ENCODE data around the gene KMO. TPM values are rescaled to one million over a fixed set of nuclear protein-coding genes. Genes with fewer than 3 reads are reported as not detected.
A peak's percentile ranks its signal among the peaks of the same experiment; 100 is the strongest.

Gene KMO
- total RNA-seq (2021): not detected in 2 replicates
- long read RNA-seq: 0 reads

DNA sequence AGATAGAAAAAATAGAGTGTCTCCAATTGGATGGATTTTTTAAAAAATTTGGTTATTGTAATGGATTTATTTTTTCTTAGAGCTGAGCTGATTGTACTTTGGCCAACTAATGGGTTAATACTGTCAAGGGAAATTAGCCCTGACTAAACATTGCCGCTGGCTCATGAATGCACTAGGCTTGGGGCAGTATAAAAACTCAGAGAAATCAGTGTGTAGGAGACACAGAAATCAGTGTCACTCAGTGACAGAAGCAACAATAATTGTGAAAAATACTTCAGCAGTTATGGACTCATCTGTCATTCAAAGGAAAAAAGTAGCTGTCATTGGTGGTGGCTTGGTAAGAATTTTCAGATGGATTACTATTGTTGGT is at the start of gene KMO:
TSS of gene KMO (plus strand) at position 217 of the 370 bp plus-strand sequence. CDS start at position 284, 67 bp downstream.
- no peak within 1 kb of the TSS for H3K18ac ChIP-seq (ENCODE audit: insufficient read length, low read depth, low read length)
- H3K27me3 Mint-ChIP-seq (ENCODE audit: low read depth): no peaks in the 10 kb centered on the region
- no peak within 1 kb of the TSS for H3K9ac ChIP-seq (ENCODE audit: extremely low read depth, insufficient read length, low read length)
- no peak within 1 kb of the TSS for H2BK15ac ChIP-seq (ENCODE audit: low read depth, low read length)
- H4K8ac ChIP-seq (replicated peaks; ENCODE audit: insufficient read length, low read depth, low read length): no peak within 1 kb of the TSS
- no peaks in the 10 kb centered on the region for H3K4me1 ChIP-seq (ENCODE audit: insufficient read depth, low read length)
- no peaks in the 10 kb centered on the region for H3K79me1 ChIP-seq (ENCODE audit: insufficient read depth, low read depth, low read length, poor library complexity, severe bottlenecking)
- H3K9me3 ChIP-seq (ENCODE audit: control insufficient read depth, low read depth, low read length): no peaks in the 10 kb centered on the region
- no peak within 1 kb of the TSS for H4K5ac ChIP-seq (ENCODE audit: insufficient read length, low read depth, low read length)
- H3K9me3 Mint-ChIP-seq: no peaks in the 10 kb centered on the region
- H3K4me3 Mint-ChIP-seq: peak within 1 kb of the TSS in 1 of 2 experiments; percentile 40; a peak in 1 of 5 replicates
- H4K20me1 ChIP-seq (ENCODE audit: control insufficient read depth, insufficient read depth, insufficient read length): no peaks in the 10 kb centered on the region
- H2BK5ac ChIP-seq (ENCODE audit: insufficient read length, low read length): no peak within 1 kb of the TSS
- H3K27me3 ChIP-seq (ENCODE audit: insufficient read depth, low read length): no peaks in the 10 kb centered on the region
- TF ChIP-seq, protein P1, sequence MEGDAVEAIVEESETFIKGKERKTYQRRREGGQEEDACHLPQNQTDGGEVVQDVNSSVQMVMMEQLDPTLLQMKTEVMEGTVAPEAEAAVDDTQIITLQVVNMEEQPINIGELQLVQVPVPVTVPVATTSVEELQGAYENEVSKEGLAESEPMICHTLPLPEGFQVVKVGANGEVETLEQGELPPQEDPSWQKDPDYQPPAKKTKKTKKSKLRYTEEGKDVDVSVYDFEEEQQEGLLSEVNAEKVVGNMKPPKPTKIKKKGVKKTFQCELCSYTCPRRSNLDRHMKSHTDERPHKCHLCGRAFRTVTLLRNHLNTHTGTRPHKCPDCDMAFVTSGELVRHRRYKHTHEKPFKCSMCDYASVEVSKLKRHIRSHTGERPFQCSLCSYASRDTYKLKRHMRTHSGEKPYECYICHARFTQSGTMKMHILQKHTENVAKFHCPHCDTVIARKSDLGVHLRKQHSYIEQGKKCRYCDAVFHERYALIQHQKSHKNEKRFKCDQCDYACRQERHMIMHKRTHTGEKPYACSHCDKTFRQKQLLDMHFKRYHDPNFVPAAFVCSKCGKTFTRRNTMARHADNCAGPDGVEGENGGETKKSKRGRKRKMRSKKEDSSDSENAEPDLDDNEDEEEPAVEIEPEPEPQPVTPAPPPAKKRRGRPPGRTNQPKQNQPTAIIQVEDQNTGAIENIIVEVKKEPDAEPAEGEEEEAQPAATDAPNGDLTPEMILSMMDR (conservative IDR thresholded peaks at IDR 0.05): no peak
- no peak within 1 kb of the TSS; a peak in 1 of 7 replicates for H3K27ac Mint-ChIP-seq
- no peak within 1 kb of the TSS for H3K56ac ChIP-seq (ENCODE audit: insufficient read length, low read depth, low read length)
- no peak within 1 kb of the TSS for H3K4me2 ChIP-seq (ENCODE audit: insufficient read depth, insufficient read length, low read length)
- DNase-seq: no peak
- no peak within 1 kb of the TSS for H2AFZ ChIP-seq (ENCODE audit: low read length)
- no peak within 1 kb of the TSS for H4K91ac ChIP-seq (ENCODE audit: insufficient read length, low read depth, low read length)
- H3K23me2 ChIP-seq (ENCODE audit: insufficient read length, low read depth, low read length, poor library complexity, severe bottlenecking): no peaks in the 10 kb centered on the region
- H2AK5ac ChIP-seq (ENCODE audit: insufficient read length, low read length): no peak within 1 kb of the TSS
- H2BK20ac ChIP-seq (ENCODE audit: low read depth, low read length, poor library complexity, severe bottlenecking): no peak within 1 kb of the TSS
- no peaks in the 10 kb centered on the region for H3K36me3 Mint-ChIP-seq (ENCODE audit: insufficient read depth in 1 of 3, low read depth in 3 of 3)
- no peak within 1 kb of the TSS for H2BK120ac ChIP-seq (ENCODE audit: low read depth, low read length, poor library complexity, severe bottlenecking)
- no peak within 1 kb of the TSS for H3K27ac ChIP-seq (ENCODE audit: insufficient read length, low read depth, low read length)
- no peak within 1 kb of the TSS for H3K4ac ChIP-seq (ENCODE audit: low read depth, low read length)
- no peak within 1 kb of the TSS for H3K23ac ChIP-seq (ENCODE audit: insufficient read length, low read depth, low read length)
- H3T11ph ChIP-seq (ENCODE audit: low read length): no peak within 1 kb of the TSS
- no peaks in the 10 kb centered on the region for H3K79me2 ChIP-seq (ENCODE audit: insufficient read depth, low read length)
- H2BK12ac ChIP-seq (ENCODE audit: insufficient read length, low read depth, low read length): no peak within 1 kb of the TSS
- H3K14ac ChIP-seq (ENCODE audit: insufficient read depth, low read length): no peak within 1 kb of the TSS
- WGBS (ENCODE audit: extremely low coverage, insufficient read length, low lambda C conversion rate): no CpG with 5 or more reads among the region's 1 CpG
- H3K4me1 Mint-ChIP-seq: peaks cover 8 to 9% of the 10 kb centered on the region in 2 experiments
